Small intestine (tissue), 7 donors: ENCODE data around the gene PSMB10. TPM values are rescaled to one million over a fixed set of nuclear protein-coding genes. Genes with fewer than 3 reads are reported as not detected.

ENCODE experiments used
- DNase-seq, 2 donors: peaks; one replicate each; pipeline versions ENCODE4 v3.0.0 to v3.0.0-alpha.2; 2013
- FAIRE-seq: peaks from 2 replicates; lab custom pipeline; 2012; peaks lifted over from hg19 to GRCh38; lab: Jason Lieb, UNC
- H3K27ac ChIP-seq, 3 donors: one replicate each; pipeline ENCODE4 v1.5.1; 2013; ENCODE audit warnings: low read length in 2 of 3, mild to moderate bottlenecking in 2 of 3, control low read depth in 1 of 3, inconsistent platforms in 1 of 3, low read depth in 1 of 3, moderate library complexity in 1 of 3
- H3K27me3 ChIP-seq, 3 donors: one replicate each; pipeline ENCODE4 v1.6.1; 2013; ENCODE audit warnings: low read length in 3 of 3, inconsistent platforms in 1 of 3; ENCODE audit not compliant: control insufficient read depth in 3 of 3, insufficient read depth in 3 of 3
- H3K36me3 ChIP-seq, 3 donors: one replicate each; pipeline ENCODE4 v1.6.1; 2013; ENCODE audit warnings: low read length in 3 of 3, inconsistent platforms in 1 of 3, low read depth in 1 of 3, mild to moderate bottlenecking in 1 of 3, moderate library complexity in 1 of 3; ENCODE audit not compliant: control insufficient read depth in 3 of 3, insufficient read depth in 2 of 3
- H3K4me1 ChIP-seq, 3 donors: one replicate each; pipeline ENCODE4 v1.6.1; 2013; ENCODE audit warnings: low read length in 2 of 3, inconsistent platforms in 1 of 3, low read depth in 1 of 3, mild to moderate bottlenecking in 1 of 3, moderate library complexity in 1 of 3; ENCODE audit not compliant: control insufficient read depth in 3 of 3, insufficient read depth in 2 of 3
- H3K4me3 ChIP-seq, 3 donors: one replicate each; pipeline ENCODE4 v1.5.1; 2013; ENCODE audit warnings: low read length in 3 of 3, control low read depth in 1 of 3, inconsistent platforms in 1 of 3, low read depth in 1 of 3, mild to moderate bottlenecking in 1 of 3, moderate library complexity in 1 of 3
- H3K9me3 ChIP-seq, 2 donors: one replicate each; pipeline ENCODE4 v1.6.1; 2013; ENCODE audit warnings: low read depth in 1 of 2, low read length in 1 of 2; ENCODE audit not compliant: control insufficient read depth in 2 of 2, insufficient read depth in 1 of 2
- WGBS, 3 donors: extraction: QIAGEN DNeasy Blood & Tissue Kit; methylation state at CpG; one replicate each; pipeline ENCODE4 v1.1.7; 2013; 5-methylcytosine and 5-hydroxymethylcytosine counted together
- polyA plus RNA-seq, 4 donors: library from polyadenylated mRNA; stranded (reverse) in 3 of 4; unstranded in 1 of 4; fragments of 200-250 nt in 3 of 4; fragments of 120-200 nt in 1 of 4; gene quantifications; one replicate each; pipeline versions ENCODE4 v1.2.1 to v1.2.3, GENCODE V29; 2013
- donor health status: healthy with polysubstance abuse.
- donor health status: control.
- donor health status: control.
- donor health status: Bipolar disorder and iron deficiency.
- donor health status: healthy.

The PSMB10 gene
- polyA plus RNA-seq, 4 donors, result 90.6 to 354 (median 221) TPM

DNA sequence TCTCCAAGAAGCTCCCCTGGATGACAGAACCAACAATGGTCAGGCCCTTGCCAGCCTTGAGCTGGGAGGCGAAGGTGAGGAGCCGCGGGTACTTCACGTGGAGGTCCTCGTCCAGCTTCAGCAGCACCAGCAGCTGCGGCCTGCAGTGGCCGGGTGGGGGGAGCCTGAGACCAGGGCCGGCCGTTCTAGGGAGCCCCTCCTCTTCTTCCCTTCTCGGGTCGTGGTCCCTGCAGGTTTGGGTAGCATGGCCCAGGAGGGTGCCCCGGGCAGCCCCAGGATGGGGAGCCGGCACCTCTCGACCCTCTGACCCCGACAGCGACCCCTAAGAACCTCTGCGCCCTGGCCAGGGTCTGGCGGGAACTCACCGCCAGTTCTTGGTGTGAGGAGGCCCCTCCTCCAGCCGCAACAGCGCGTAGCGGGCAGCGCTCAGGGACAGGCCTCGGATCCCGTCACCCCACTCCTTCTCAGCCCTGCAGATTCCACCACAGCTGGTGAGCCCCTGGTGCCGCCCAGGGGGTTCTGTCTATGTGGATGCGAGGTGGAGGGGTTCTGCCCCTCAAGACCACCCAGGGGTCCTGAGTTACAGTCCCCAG, 10.4 kb upstream of the PSMB10 start:
- FAIRE-seq (no peak), DNase-seq (no peak)
- H3K4me1 ChIP-seq, result peaks cover 0 to 8% (median 0%) of the 10 kb centered on the region in 3 donors
- 89 to 91% (median 90%) methylated on average over 26 to 28 of the region's 28 CpGs for WGBS, 3 donors
- H3K27ac ChIP-seq, result no peak overlapping the region
- H3K9me3 ChIP-seq, result no peaks in the 10 kb centered on the region
- H3K4me3 ChIP-seq, result no peak overlapping the region
- peaks cover 0 to 93% (median 2%) of the 10 kb centered on the region in 3 donors for H3K36me3 ChIP-seq
- H3K27me3 ChIP-seq, result no peaks in the 10 kb centered on the region

DNA sequence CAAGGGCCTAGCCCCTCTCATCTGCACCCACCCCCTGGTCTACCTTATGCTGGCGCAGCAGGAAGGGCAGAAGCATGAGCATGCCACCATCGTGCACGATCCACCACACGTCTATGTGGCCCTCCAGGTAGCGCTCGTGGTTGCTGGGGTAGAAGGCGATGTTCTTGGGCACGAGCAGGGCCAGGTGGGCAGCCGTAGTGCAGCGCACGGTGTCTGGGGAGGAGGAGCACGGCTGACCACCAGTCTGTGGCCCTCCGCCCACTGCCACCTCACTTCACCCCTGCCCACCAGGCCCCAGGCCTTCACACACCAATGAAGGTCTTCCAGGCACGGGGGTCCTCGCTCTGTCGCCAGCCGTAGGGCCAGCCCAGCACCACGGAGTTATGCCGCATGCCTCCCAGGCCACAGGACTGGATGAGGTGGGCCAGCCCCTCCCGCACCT, 9.5 kb upstream of the PSMB10 start:
- H3K27ac ChIP-seq, result no peak overlapping the region
- no peaks in the 10 kb centered on the region for H3K9me3 ChIP-seq
- H3K36me3 ChIP-seq, result peaks cover 0 to 93% (median 2%) of the 10 kb centered on the region in 3 donors
- H3K4me1 ChIP-seq, result peaks cover 0 to 8% (median 0%) of the 10 kb centered on the region in 3 donors
- no peaks in the 10 kb centered on the region for H3K27me3 ChIP-seq
- FAIRE-seq (no peak), DNase-seq (no peak)
- 94 to 95% (median 95%) methylated on average over 20 of the region's 20 CpGs for WGBS, 3 donors
- no peak overlapping the region for H3K4me3 ChIP-seq

DNA sequence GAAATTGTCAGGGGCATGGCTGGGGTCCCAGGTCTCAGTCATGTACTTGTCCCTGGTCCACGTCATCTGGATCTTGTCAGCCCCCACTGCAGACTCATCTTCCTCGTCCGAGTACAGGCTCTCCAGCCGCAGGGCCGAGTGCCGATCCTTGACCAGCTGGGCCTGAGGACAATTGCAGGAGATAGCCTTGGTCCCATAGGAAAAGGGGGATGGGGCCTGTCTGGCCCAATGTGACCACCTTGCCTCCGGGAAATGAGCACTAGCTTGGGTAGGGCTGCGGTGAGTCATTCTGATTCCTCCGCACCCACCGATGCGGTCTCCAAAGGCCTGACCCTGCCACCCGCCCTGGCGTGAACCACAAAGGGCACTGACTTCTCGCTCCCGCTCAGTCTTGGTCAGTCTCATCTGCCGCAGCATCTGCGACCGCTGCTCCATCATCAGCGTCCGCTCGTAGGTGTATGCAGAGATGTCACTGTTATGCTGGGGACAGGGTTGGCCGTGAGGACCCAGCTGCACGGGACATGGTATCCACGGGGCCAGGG, 8.8 kb upstream of the PSMB10 start:
- peaks cover 0 to 86% (median 2%) of the 10 kb centered on the region in 3 donors for H3K36me3 ChIP-seq
- peaks cover 0 to 8% (median 0%) of the 10 kb centered on the region in 3 donors for H3K4me1 ChIP-seq
- FAIRE-seq (no peak), DNase-seq (no peak)
- no peak overlapping the region for H3K27ac ChIP-seq
- no peaks in the 10 kb centered on the region for H3K27me3 ChIP-seq
- no peaks in the 10 kb centered on the region for H3K9me3 ChIP-seq
- 87 to 90% (median 90%) methylated on average over 24 of the region's 24 CpGs for WGBS, 3 donors
- no peak overlapping the region for H3K4me3 ChIP-seq

DNA sequence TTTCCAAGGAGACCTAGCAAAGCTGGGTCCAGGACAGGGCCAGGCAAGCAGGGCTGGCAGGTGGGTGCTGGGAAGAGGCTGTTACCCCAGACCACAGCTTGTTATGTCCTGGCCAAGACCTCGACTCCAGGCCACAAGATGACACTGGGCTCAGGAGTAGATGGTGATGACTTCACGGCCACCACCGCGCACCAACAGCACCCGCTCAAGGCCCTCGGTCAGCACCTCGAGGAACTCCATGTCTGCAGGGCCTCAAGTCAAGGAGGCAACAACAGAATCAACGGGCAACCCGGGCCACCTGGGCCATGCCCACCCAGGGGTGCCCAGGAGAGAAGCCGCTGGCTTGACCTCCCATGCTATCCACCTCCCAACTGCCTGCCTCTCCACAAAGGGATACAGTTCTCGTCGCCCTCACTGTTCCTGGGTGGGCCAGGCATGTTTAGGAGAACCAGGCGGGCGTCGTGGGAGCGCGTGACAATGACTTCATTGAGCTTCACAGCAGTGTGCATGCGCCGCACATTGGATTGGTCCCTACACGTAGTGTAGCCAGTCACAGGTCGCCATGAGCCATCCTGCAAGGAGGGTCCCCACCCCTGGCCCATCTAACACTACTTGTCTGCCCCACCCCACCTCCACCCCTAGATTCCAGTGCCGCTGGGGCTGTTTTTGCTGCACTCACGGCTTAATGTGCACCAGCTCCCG, 8.2 kb upstream of the PSMB10 start:
- Histone ChIP-seq H3K27ac (peak overlapping the region in 1 of 3 donors; percentile 53), H3K36me3 (peaks cover 0 to 85% (median 2%) of the 10 kb centered on the region in 3 donors), H3K4me3 (no peak overlapping the region), H3K27me3 (no peaks in the 10 kb centered on the region), H3K9me3 (no peaks in the 10 kb centered on the region), H3K4me1 (peaks cover 0 to 8% (median 0%) of the 10 kb centered on the region in 3 donors)
- DNase-seq (no peak), FAIRE-seq (no peak)
- 90 to 92% (median 92%) methylated on average over 24 of the region's 24 CpGs for WGBS, 3 donors

DNA sequence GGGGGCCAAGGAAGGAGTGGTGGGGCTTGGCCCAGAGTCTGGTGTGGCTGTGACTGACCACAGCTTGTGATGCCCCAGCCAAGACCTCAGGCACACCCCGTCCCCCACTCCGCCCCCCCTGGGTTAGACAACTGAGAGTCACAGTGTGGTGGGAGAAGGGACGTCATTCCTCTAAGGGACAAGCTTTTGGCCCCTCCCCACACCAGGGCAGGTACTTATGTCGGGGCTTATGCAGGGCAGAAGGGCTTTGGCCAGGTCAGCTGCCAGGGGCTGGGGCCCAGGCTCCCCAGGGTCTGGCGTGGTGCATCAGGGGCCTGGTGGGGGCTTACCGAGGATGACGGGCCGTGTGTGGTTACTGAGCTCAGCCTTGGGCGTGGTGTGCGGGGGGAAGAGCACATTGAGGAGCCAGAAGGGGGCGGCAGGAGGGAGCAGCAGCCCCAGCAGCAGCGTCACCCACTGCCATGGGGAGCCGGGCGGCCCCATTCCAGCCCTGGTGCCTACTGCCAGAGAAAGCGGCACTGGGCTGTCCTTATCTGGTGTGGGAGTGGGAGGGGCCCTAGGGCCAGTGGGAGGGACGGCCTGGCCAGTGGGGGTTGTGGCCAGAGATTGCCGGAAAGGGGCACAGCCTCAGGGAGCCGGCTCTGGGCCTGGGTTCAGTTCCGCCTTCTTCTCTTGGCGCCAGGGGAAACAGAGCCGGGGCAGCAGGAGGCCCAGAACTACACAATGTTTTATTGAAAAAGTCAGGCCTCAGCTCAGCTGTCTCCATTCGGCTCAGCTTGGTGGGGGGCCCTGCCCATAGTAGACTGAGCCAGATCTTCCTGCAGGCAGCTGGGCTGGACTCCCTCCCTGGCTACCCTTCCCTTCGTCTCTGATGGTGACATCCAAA, 7.2 kb upstream of the PSMB10 start, which contains the start of gene LCAT:
Gene LCAT, minus strand, starts transcription at position 502 of the 886 bp plus-strand sequence. Its CDS starts 19 bp downstream, at position 483.
- H3K9me3 ChIP-seq, result no peaks in the 10 kb centered on the region
- DNase-seq (no peak), FAIRE-seq (no peak)
- H3K4me3 ChIP-seq, result no peak within 1 kb of the TSS
- H3K36me3 ChIP-seq, result peaks cover 0 to 86% (median 2%) of the 10 kb centered on the region in 3 donors
- peak within 1 kb of the TSS in 1 of 3 donors; percentile 53 for H3K27ac ChIP-seq
- peaks cover 0 to 8% (median 0%) of the 10 kb centered on the region in 3 donors for H3K4me1 ChIP-seq
- no peaks in the 10 kb centered on the region for H3K27me3 ChIP-seq
- 42 to 53% (median 50%) methylated on average over 23 of the region's 23 CpGs for WGBS, 3 donors

DNA sequence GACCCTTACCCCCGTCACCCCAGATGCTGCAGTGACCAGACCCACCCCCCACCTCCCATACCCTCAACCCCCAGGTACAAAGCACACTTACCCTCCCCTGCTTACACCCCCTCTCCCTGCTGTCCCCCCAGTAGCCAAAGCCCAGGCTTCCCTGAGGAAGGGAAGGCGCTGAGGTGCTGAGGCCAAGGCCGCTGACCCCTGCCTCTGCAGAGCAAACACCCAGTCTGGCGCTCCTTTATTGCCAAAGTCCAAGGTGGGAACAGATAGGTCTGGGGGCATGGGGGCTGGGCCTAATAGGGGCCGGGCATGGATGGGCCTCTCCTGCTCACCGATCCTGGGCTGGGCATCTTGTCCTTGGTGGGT, 6.6 kb upstream of the PSMB10 start:
- no peaks in the 10 kb centered on the region for H3K27me3 ChIP-seq
- no peak overlapping the region for H3K4me3 ChIP-seq
- no peak for DNase-seq
- peaks cover 0 to 8% (median 0%) of the 10 kb centered on the region in 3 donors for H3K4me1 ChIP-seq
- no peaks in the 10 kb centered on the region for H3K9me3 ChIP-seq
- FAIRE-seq, result no peak
- WGBS, 3 donors, result 45 to 74% (median 63%) methylated on average over 5 to 6 of the region's 6 CpGs
- H3K36me3 ChIP-seq, result peaks cover 0 to 79% (median 2%) of the 10 kb centered on the region in 3 donors
- peak overlapping the region in 1 of 3 donors; percentile 32 for H3K27ac ChIP-seq

DNA sequence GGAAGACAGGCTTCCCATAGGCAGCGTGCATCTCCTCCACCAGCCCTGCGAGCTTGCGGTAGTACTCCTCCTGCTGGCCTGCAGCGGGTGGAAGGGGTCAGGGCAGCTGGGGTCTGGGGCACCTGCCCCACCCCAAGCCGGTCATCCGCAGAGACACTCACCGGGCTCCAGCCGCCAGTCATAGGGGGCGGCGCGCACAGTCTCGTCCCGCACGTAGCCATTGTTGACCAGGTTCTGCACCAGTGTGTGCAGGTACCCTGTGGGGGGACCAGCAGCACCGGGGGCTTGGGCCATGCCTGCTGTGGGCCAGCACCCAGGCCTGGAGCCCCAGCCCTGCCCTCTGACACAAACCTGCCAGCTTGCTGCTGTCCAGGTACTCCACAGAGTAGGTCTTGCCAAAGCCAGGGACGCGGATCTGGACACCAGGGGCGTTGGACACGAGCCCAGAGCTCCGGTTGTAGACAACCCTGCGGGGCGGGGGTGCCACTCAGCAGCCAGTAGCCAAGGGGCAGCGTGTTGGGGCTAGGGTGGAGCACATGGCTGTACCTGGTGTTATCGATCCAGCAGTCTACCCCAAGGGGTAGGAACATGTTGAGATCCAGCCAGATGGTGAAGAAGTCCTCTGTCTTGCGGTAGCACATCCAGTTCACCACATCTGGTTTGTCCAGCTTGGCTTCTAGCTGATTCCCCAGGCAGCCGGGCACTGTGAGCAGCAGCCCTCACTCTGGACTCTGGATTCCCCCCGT, 6.0 kb upstream of the PSMB10 start:
- peaks cover 0 to 8% (median 0%) of the 10 kb centered on the region in 3 donors for H3K4me1 ChIP-seq
- H3K9me3 ChIP-seq, result no peaks in the 10 kb centered on the region
- no peak overlapping the region for H3K4me3 ChIP-seq
- no peaks in the 10 kb centered on the region for H3K27me3 ChIP-seq
- no peak for FAIRE-seq
- DNase-seq, result no peak
- H3K36me3 ChIP-seq, result peaks cover 0 to 76% (median 2%) of the 10 kb centered on the region in 3 donors
- 76 to 89% (median 80%) methylated on average over 26 to 27 of the region's 27 CpGs for WGBS, 3 donors
- H3K27ac ChIP-seq, result no peak overlapping the region
